K562 (cell line): ENCODE results near the gene FAM20C. TPM values are rescaled to one million over a fixed set of nuclear protein-coding genes. Genes with fewer than 3 reads are reported as not detected.

Source experiments
- ARID2 ChIP-seq: fragments of 450-650 bp; IDR thresholded peaks from 2 replicates; pipeline ENCODE4 v1.6.1; 2017; ENCODE audit warnings: antibody characterized with exemption, mild to moderate bottlenecking
- BCL6 ChIP-seq: fragments of 250-450 bp; sonication (Bioruptor Pico); IDR thresholded peaks from 2 replicates; pipeline ENCODE4 v1.4.0; 2020
- BCOR ChIP-seq: fragments of 450-650 bp; IDR thresholded peaks from 2 replicates; pipeline ENCODE4 v1.6.1; 2016
- CLOCK ChIP-seq: fragments of 250-450 bp; sonication (Bioruptor Pico); IDR thresholded peaks from 2 replicates; pipeline ENCODE4 v1.4.0; 2020; ENCODE audit warnings: mild to moderate bottlenecking, moderate library complexity, borderline replicate concordance
- ELF1 ChIP-seq: fragments of 200-800 bp; sonication (Bioruptor generic); IDR thresholded peaks from 2 replicates; pipeline ENCODE4 v1.6.1; 2016; ENCODE audit warnings: missing genetic modification characterization, missing compliant biosample characterization
- EP300 ChIP-seq: IDR thresholded peaks from 2 replicates; pipeline ENCODE4 v1.6.1; 2012; ENCODE audit warnings: low read length, improper control_type of control experiment
- ETV6 ChIP-seq, 3 experiments: fragments of 150-350 bp in 1 of 3; sonication (generic) in 1 of 3; formaldehyde crosslinking in 1 of 3; IDR thresholded peaks; 2 replicates each; pipeline versions ENCODE4 v1.6.1 to v1.8.0; 2014 to 2022; ENCODE audit warnings: borderline replicate concordance in 2 of 3, low read depth in 2 of 3, antibody characterized with exemption in 1 of 3, low read length in 1 of 3, mild to moderate bottlenecking in 1 of 3, missing genetic modification reagents in 1 of 3
- FIP1L1 ChIP-seq: fragments of 200-400 bp; formaldehyde crosslinking; IDR thresholded peaks from 2 replicates; pipeline ENCODE4 v1.6.1; 2018; ENCODE audit warnings: mild to moderate bottlenecking, low read depth, low read length; ENCODE audit not compliant: poor library complexity, severe bottlenecking
- FOSL1 ChIP-seq: fragments of 200-800 bp; sonication (Bioruptor generic); conservative IDR thresholded peaks from 2 replicates; pipeline ENCODE4 v1.6.1; 2016; ENCODE audit warnings: missing genetic modification characterization, missing compliant biosample characterization
- NRF1 ChIP-seq, 2 experiments: fragments of 450-650 bp; IDR thresholded peaks in 1 of 2; conservative IDR thresholded peaks in 1 of 2; 2 replicates each; pipeline ENCODE4 v1.6.1; 2014; ENCODE audit warnings: mild to moderate bottlenecking in 2 of 2
- NUFIP1 ChIP-seq: fragments of 450-650 bp; IDR thresholded peaks from 2 replicates; pipeline ENCODE4 v1.6.1; 2018; ENCODE audit not compliant: partially characterized antibody
- SRF ChIP-seq, 2 experiments: fragments of 250-450, 450-650 bp in 1 of 2; sonication (Bioruptor Pico) in 1 of 2; sonication (generic) in 1 of 2; formaldehyde crosslinking; IDR thresholded peaks; 2 replicates each; pipeline versions ENCODE4 v1.5.0 to v1.5.1; 2020 to 2022; ENCODE audit warnings: mild to moderate bottlenecking in 1 of 2, missing genetic modification reagents in 1 of 2
- SUPT5H ChIP-seq: fragments of 450-650 bp; IDR thresholded peaks from 2 replicates; pipeline ENCODE4 v1.6.1; 2016
- TAL1 ChIP-seq: fragments of 450-650 bp; IDR thresholded peaks from 2 replicates; pipeline ENCODE4 v1.6.1; 2016; ENCODE audit warnings: mild to moderate bottlenecking
- THRB ChIP-seq: fragments of 450-650 bp; formaldehyde crosslinking; conservative IDR thresholded peaks from 2 replicates; pipeline ENCODE4 v1.4.0; 2022; ENCODE audit warnings: mild to moderate bottlenecking, missing genetic modification characterization
- TSC22D4 ChIP-seq: fragments of 450-650 bp; IDR thresholded peaks from 2 replicates; pipeline ENCODE4 v1.6.1; 2016; ENCODE audit warnings: missing genetic modification characterization, missing biosample characterization, control low read depth
- ZKSCAN1 ChIP-seq: fragments of 150-350 bp; IDR thresholded peaks from 2 replicates; pipeline ENCODE4 v1.6.1; 2016; ENCODE audit warnings: low read depth, low read length
- ZNF3 ChIP-seq: fragments of 250-450 bp; sonication (Bioruptor Pico); IDR thresholded peaks from 2 replicates; pipeline ENCODE4 v1.5.0; 2021; ENCODE audit warnings: mild to moderate bottlenecking, moderate library complexity
- ZNF384 ChIP-seq: IDR thresholded peaks from 2 replicates; pipeline ENCODE4 v1.6.1; 2012; ENCODE audit warnings: low read depth, low read length, improper control_type of control experiment
- polyA plus RNA-seq, 8 experiments: library from polyadenylated mRNA; depleted of rRNA in 4 of 8; stranded (reverse) in 5 of 8; unstranded in 3 of 8; fragments of >200 nt; fragmentation: Nextera tagmentation in 2 of 8; fragmentation: Illumina TruSeq in 1 of 8; extraction: Ambion mirVana in 2 of 8; extraction: Trizol in 1 of 8; gene quantifications; 2 replicates each; pipeline versions ENCODE4 v1.2.1 to v1.2.3, GENCODE V29; 2011 to 2014; ENCODE audit warnings: inconsistent platforms in 1 of 8, missing spikeins in 1 of 8
- total RNA-seq, 7 experiments: library from RNA; depleted of rRNA in 6 of 7; stranded (reverse); fragments of >200 nt in 6 of 7; fragmentation: Illumina TruSeq in 2 of 7; extraction: Trizol in 2 of 7; gene quantifications; 2 replicates each; pipeline versions ENCODE4 v1.2.1 to v1.2.3, GENCODE V29; 2011 to 2021; ENCODE audit warnings: low replicate concordance in 1 of 7
- TF ChIP-seq, protein P1 (sequence below): fragments of 150-350 bp; conservative IDR thresholded peaks from 2 replicates; pipeline ENCODE4 v1.6.1; 2014; ENCODE audit warnings: low read length

FAM20C gene
- total and polyA plus RNA-seq, 9 of the 15 experiments (the other 6 are each of a cell fraction or from before 2014, with no cell fraction given): 0.09 TPM; not detected in 8

GRCh38 chr7:148932-149790, 43.2 kb upstream of the FAM20C start (continued):
- TF ChIP-seq THRB (CRISPR knock-in tag) (no peak), ARID2 (no peak), ZNF384 (no peak), BCL6 (CRISPR knock-in tag) (no peak), ETV6 (IDR thresholded peaks at IDR 0.05; ENCODE audit: borderline replicate concordance in 1 of 2, low read depth in 2 of 2, low read length in 1 of 2) (no peak), ETV6 (CRISPR knock-in tag; IDR thresholded peaks at IDR 0.05; ENCODE audit: borderline replicate concordance) (no peak), EP300 (no peak), NUFIP1 (no peak), FOSL1 (tag) (no peak), BCOR (no peak), ELF1 (no peak), ZNF3 (CRISPR knock-in tag) (no peak), SRF (CRISPR knock-in tag; IDR thresholded peaks at IDR 0.05) (peak in 1 of 2 experiments; percentile 24; a peak in 1 of 4 replicates), TAL1 (no peak), TSC22D4 (tag) (no peak), FIP1L1 (peak; percentile 36), CLOCK (CRISPR knock-in tag) (no peak), ZKSCAN1 (0 out of 2 replicates have a peak, but pooled peaks have one; percentile 54), SUPT5H (peak; percentile 83), NRF1 (conservative IDR thresholded peaks at IDR 0.05 in 1 of 2, IDR thresholded peaks at IDR 0.05 in 1 of 2) (peak; percentile 100)
- TF ChIP-seq, protein P1, sequence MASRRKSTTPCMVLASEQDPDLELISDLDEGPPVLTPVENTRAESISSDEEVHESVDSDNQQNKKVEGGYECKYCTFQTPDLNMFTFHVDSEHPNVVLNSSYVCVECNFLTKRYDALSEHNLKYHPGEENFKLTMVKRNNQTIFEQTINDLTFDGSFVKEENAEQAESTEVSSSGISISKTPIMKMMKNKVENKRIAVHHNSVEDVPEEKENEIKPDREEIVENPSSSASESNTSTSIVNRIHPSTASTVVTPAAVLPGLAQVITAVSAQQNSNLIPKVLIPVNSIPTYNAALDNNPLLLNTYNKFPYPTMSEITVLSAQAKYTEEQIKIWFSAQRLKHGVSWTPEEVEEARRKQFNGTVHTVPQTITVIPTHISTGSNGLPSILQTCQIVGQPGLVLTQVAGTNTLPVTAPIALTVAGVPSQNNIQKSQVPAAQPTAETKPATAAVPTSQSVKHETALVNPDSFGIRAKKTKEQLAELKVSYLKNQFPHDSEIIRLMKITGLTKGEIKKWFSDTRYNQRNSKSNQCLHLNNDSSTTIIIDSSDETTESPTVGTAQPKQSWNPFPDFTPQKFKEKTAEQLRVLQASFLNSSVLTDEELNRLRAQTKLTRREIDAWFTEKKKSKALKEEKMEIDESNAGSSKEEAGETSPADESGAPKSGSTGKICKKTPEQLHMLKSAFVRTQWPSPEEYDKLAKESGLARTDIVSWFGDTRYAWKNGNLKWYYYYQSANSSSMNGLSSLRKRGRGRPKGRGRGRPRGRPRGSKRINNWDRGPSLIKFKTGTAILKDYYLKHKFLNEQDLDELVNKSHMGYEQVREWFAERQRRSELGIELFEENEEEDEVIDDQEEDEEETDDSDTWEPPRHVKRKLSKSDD: no peak
